Measurements from ENCODE around the gene NCOA4. TPM values are rescaled to one million over a fixed set of nuclear protein-coding genes. Genes with fewer than 3 reads are reported as not detected.
"Not testable (repeated sequence)": the region's sequence is repeated elsewhere in the genome, so short reads cannot be mapped to it uniquely, and the experiment has no call there.

Gene NCOA4
- total RNA-seq, 2 donors from 2014 or later, result 60.2 to 80.1 TPM

- TF ChIP-seq CTCF (IDR thresholded peaks at IDR 0.05) (no peak), POLR2A (IDR thresholded peaks at IDR 0.05) (no peak)
- Histone ChIP-seq H3K27ac (no peak overlapping the region), H3K4me1 (no peaks in the 10 kb centered on the region), H3K27me3 (no peaks in the 10 kb centered on the region), H3K9me3 (no peaks in the 10 kb centered on the region), H3K4me3 (no peak overlapping the region), H3K36me3 (replicated peaks in 1 of 2; ENCODE audit: insufficient read depth in 1 of 2, low read depth in 2 of 2) (no peaks in the 10 kb centered on the region)
- ATAC-seq (no peak), DNase-seq (no peak)
- intact Hi-C loops (cut with DNase I), result no loop called here
- WGBS, 2 donors, result 75 to 89% methylated on average over 14 of the region's 14 CpGs
Observed at GRCh38 chr10:46062723-46063428, 32.5 kb upstream of the NCOA4 start.

- WGBS, 2 donors, result 72 to 82% methylated on average over 3 of the region's 3 CpGs
- Histone ChIP-seq H3K36me3 (replicated peaks in 1 of 2; ENCODE audit: insufficient read depth in 1 of 2, low read depth in 2 of 2) (no peaks in the 10 kb centered on the region), H3K27ac (no peak overlapping the region), H3K9me3 (no peaks in the 10 kb centered on the region), H3K27me3 (no peaks in the 10 kb centered on the region), H3K4me1 (no peaks in the 10 kb centered on the region), H3K4me3 (no peak overlapping the region)
- no peak for TF ChIP-seq CTCF (IDR thresholded peaks at IDR 0.05)
- no peak for TF ChIP-seq POLR2A (IDR thresholded peaks at IDR 0.05)
- intact Hi-C loops (cut with DNase I), result no loop called here
- DNase-seq (no peak), ATAC-seq (no peak)
Observed at GRCh38 chr10:46060706-46061105, 30.3 kb upstream of the NCOA4 start.

- H3K36me3 ChIP-seq (replicated peaks in 1 of 2; ENCODE audit: insufficient read depth in 1 of 2, low read depth in 2 of 2); intact Hi-C loops (cut with DNase I); H3K9me3 ChIP-seq; H3K27me3 ChIP-seq; DNase-seq; H3K4me1 ChIP-seq; H3K27ac ChIP-seq; ATAC-seq; H3K4me3 ChIP-seq: not testable (repeated sequence)
- 88 to 89% methylated on average over 5 of the region's 5 CpGs for WGBS, 2 donors
Observed at GRCh38 chr10:46057927-46058326, 27.5 kb upstream of the NCOA4 start.

- intact Hi-C loops (cut with DNase I), result no loop called here
- Histone ChIP-seq H3K27me3 (no peaks in the 10 kb centered on the region), H3K36me3 (replicated peaks in 1 of 2; ENCODE audit: insufficient read depth in 1 of 2, low read depth in 2 of 2) (no peaks in the 10 kb centered on the region), H3K4me3 (no peak overlapping the region), H3K27ac (no peak overlapping the region), H3K4me1 (no peaks in the 10 kb centered on the region), H3K9me3 (no peaks in the 10 kb centered on the region)
- TF ChIP-seq POLR2A (IDR thresholded peaks at IDR 0.05) (no peak), CTCF (IDR thresholded peaks at IDR 0.05) (no peak)
- DNase-seq (no peak), ATAC-seq (no peak)
Observed at GRCh38 chr10:46057038-46057437, 26.6 kb upstream of the NCOA4 start.

- DNase-seq (no peak), ATAC-seq (no peak)
- Histone ChIP-seq H3K9me3 (no peaks in the 10 kb centered on the region), H3K27ac (no peak overlapping the region), H3K4me3 (no peak overlapping the region), H3K36me3 (replicated peaks in 1 of 2; ENCODE audit: insufficient read depth in 1 of 2, low read depth in 2 of 2) (no peaks in the 10 kb centered on the region), H3K4me1 (no peaks in the 10 kb centered on the region), H3K27me3 (no peaks in the 10 kb centered on the region)
- WGBS, 2 donors, result 52 to 76% methylated on average over 4 of the region's 4 CpGs
- TF ChIP-seq CTCF (IDR thresholded peaks at IDR 0.05) (no peak), POLR2A (IDR thresholded peaks at IDR 0.05) (no peak)
- intact Hi-C loops (cut with DNase I), result no loop called here
Observed at GRCh38 chr10:46055771-46056170, 25.3 kb upstream of the NCOA4 start.

All from body of pancreas (tissue), 4 donors.